Measurements from ENCODE around the gene NOX4. TPM values are rescaled to one million over a fixed set of nuclear protein-coding genes. Genes with fewer than 3 reads are reported as not detected.
"Not testable (repeated sequence)": the region's sequence is repeated elsewhere in the genome, so short reads cannot be mapped to it uniquely, and the experiment has no call there.

The NOX4 gene
- total RNA-seq, 2 donors from 2014 or later = 5.9 to 20.2 TPM

DNA sequence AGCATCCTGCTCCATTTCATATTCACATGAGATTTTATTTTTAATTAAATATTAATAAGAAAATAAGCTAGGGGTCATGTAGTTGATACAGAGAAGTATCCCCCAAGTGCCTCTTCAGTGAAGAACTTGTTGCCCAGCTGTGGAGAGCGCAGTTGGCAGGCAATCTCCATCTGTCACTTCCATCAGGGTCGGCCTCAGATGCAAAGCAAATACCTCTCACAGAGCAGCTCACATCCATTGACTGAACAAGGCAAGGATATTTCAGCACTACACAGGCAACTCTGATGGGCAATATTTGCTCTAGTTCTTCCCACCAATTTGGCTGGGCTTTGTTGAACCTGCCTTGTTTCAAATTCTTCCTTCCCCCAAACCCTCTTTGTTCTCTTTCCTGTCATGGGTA is 129.4 kb downstream of the NOX4 start:
- TF ChIP-seq, protein P1, sequence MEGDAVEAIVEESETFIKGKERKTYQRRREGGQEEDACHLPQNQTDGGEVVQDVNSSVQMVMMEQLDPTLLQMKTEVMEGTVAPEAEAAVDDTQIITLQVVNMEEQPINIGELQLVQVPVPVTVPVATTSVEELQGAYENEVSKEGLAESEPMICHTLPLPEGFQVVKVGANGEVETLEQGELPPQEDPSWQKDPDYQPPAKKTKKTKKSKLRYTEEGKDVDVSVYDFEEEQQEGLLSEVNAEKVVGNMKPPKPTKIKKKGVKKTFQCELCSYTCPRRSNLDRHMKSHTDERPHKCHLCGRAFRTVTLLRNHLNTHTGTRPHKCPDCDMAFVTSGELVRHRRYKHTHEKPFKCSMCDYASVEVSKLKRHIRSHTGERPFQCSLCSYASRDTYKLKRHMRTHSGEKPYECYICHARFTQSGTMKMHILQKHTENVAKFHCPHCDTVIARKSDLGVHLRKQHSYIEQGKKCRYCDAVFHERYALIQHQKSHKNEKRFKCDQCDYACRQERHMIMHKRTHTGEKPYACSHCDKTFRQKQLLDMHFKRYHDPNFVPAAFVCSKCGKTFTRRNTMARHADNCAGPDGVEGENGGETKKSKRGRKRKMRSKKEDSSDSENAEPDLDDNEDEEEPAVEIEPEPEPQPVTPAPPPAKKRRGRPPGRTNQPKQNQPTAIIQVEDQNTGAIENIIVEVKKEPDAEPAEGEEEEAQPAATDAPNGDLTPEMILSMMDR (IDR thresholded peaks at IDR 0.05) = no peak
- peaks cover 4% of the 10 kb centered on the region for H3K36me3 ChIP-seq
- DNase-seq (ENCODE audit: low spot score) = no peak
- H3K9me3 ChIP-seq = no peaks in the 10 kb centered on the region
- no peak overlapping the region for H3K27ac ChIP-seq
- H3K4me1 ChIP-seq = no peaks in the 10 kb centered on the region
- H3K27me3 ChIP-seq = no peaks in the 10 kb centered on the region
- H3K4me3 ChIP-seq = no peak overlapping the region

- H3K27me3 ChIP-seq; H3K4me3 ChIP-seq; H3K36me3 ChIP-seq; DNase-seq (ENCODE audit: low spot score); H3K27ac ChIP-seq; H3K4me1 ChIP-seq; H3K9me3 ChIP-seq: not testable (repeated sequence)
Measured at GRCh38 chr11:89359208-89359607, 132.0 kb downstream of the NOX4 start.

GRCh38 chr11:89358761-89359160 is 132.4 kb downstream of the NOX4 start:
- Histone ChIP-seq H3K36me3 (peaks cover 4% of the 10 kb centered on the region), H3K4me1 (no peaks in the 10 kb centered on the region), H3K27me3 (no peaks in the 10 kb centered on the region), H3K4me3 (no peak overlapping the region), H3K27ac (no peak overlapping the region), H3K9me3 (no peaks in the 10 kb centered on the region)
- TF ChIP-seq, protein P1 (IDR thresholded peaks at IDR 0.05) = no peak
- DNase-seq (ENCODE audit: low spot score) = no peak

DNA sequence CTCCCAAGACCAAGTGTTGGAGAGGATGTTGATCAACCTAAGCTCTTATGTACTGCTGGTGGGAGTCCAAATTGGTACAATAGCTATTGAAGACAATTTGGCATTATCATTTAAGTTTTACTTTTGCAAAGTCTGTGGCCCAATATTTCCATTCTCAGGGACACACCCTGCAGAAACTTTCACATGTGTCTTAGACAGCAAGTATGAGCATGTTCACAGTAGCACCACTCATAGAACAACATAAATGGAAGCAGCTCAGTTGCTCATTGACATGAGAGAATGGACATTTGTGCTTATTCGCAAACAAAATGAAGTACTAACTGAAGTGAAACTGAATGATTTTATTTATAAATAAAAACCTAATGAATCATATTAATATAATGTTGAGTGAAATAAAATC is 135.5 kb downstream of the NOX4 start:
- Histone ChIP-seq H3K4me3 (no peak overlapping the region), H3K4me1 (no peaks in the 10 kb centered on the region), H3K36me3 (no peaks in the 10 kb centered on the region), H3K27me3 (no peaks in the 10 kb centered on the region), H3K9me3 (no peaks in the 10 kb centered on the region), H3K27ac (no peak overlapping the region)
- TF ChIP-seq, protein P1 (IDR thresholded peaks at IDR 0.05) = no peak
- DNase-seq (ENCODE audit: low spot score) = no peak

DNA sequence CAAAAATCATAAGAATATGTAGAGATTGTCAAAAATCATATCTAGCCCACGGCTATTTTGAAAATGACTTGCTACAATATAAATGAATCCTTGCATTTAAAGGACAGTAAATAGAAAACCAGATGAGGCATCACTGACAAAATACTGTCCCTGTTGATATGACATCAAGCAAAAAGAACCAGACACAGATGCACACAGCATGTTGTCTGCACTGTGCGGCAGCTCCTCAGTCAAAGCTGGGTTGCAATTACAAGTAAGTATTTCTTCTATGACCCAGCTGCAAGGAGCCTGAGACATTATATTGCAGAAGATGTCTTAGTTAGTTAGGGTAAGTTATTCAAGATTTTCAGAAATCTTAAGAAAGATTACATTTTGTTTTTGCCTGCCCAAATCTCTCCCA is 136.7 kb downstream of the NOX4 start:
- not testable (repeated sequence) for H3K27ac ChIP-seq; H3K9me3 ChIP-seq; H3K4me3 ChIP-seq; H3K4me1 ChIP-seq; DNase-seq (ENCODE audit: low spot score); H3K36me3 ChIP-seq; H3K27me3 ChIP-seq

- H3K9me3 ChIP-seq = no peaks in the 10 kb centered on the region
- no peak for DNase-seq (ENCODE audit: low spot score)
- no peaks in the 10 kb centered on the region for H3K36me3 ChIP-seq
- no peak overlapping the region for H3K4me3 ChIP-seq
- TF ChIP-seq, protein P1 (IDR thresholded peaks at IDR 0.05) = no peak
- H3K27ac ChIP-seq = no peak overlapping the region
- H3K27me3 ChIP-seq = no peaks in the 10 kb centered on the region
- no peaks in the 10 kb centered on the region for H3K4me1 ChIP-seq
Measured at GRCh38 chr11:89347071-89347470, 144.1 kb downstream of the NOX4 start.

- Histone ChIP-seq H3K27me3 (no peaks in the 10 kb centered on the region), H3K4me3 (no peak overlapping the region), H3K4me1 (no peaks in the 10 kb centered on the region), H3K36me3 (no peaks in the 10 kb centered on the region), H3K9me3 (no peaks in the 10 kb centered on the region), H3K27ac (no peak overlapping the region)
- DNase-seq (ENCODE audit: low spot score) = no peak
- TF ChIP-seq, protein P1 (IDR thresholded peaks at IDR 0.05) = no peak
Measured at GRCh38 chr11:89346601-89347000, 144.6 kb downstream of the NOX4 start.

DNA sequence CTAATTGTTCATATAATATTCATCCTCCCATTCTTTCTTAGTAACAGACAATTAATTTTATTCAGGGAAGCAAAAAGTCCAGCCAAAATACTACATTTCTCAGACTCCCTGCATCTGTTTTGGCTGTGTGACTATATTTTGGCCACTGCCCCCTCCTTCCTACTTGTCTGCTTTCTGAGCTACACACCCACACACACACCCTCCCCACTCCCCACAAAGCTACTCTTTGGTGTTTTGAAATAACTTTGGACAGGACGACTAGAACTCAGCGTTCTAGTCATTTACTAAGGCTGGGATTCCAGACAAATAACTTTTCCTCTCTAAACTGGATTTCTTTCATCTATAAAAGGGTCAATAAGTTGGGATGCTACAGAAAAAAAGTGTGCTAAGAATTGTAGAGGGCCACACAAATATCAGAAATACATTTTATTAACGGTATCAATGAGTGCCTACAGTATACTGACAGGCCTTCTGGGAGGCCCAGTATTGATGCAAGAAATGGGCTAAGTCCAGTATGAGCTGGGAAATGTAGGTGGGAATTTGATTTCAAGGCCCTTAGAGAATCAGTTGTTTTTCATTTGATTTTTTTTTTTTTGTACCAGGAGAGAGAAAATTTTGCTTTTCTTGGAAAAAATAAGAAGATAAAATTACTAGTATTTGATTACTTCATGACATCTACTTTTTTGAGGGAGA is 148.1 kb downstream of the NOX4 start:
- not testable (repeated sequence) for H3K36me3 ChIP-seq, H3K4me3 ChIP-seq, H3K4me1 ChIP-seq, H3K9me3 ChIP-seq, H3K27me3 ChIP-seq
- H3K27ac ChIP-seq = peak overlapping the region; percentile 26 to 67
- DNase-seq (ENCODE audit: low spot score) = peak; percentile 65

GRCh38 chr11:89340450-89340849 is 150.7 kb downstream of the NOX4 start:
- H3K36me3 ChIP-seq; H3K4me1 ChIP-seq; H3K27me3 ChIP-seq; H3K4me3 ChIP-seq; H3K9me3 ChIP-seq; DNase-seq (ENCODE audit: low spot score): not testable (repeated sequence)
- peak overlapping the region in 1 of 2 donors; percentile 67 for H3K27ac ChIP-seq

- not testable (repeated sequence) for H3K9me3 ChIP-seq; H3K27ac ChIP-seq; H3K27me3 ChIP-seq; DNase-seq (ENCODE audit: low spot score); H3K4me1 ChIP-seq; H3K4me3 ChIP-seq; H3K36me3 ChIP-seq
Measured at GRCh38 chr11:89338073-89338472, 153.1 kb downstream of the NOX4 start.
